HG03280 (cell line): ENCODE data around the gene PIKFYVE.
"Not testable (repeated sequence)": the region's sequence is repeated elsewhere in the genome, so short reads cannot be mapped to it uniquely, and the experiment has no call there.

ENCODE experiments used
- ATAC-seq: cut with Tn5 transposase; IDR thresholded peaks from one replicate; pipeline ENCODE4 v1.9.1; 2021; ENCODE audit warnings: mild to moderate bottlenecking, moderate library complexity; ENCODE audit not compliant: unreplicated experiment

Gene PIKFYVE

DNA sequence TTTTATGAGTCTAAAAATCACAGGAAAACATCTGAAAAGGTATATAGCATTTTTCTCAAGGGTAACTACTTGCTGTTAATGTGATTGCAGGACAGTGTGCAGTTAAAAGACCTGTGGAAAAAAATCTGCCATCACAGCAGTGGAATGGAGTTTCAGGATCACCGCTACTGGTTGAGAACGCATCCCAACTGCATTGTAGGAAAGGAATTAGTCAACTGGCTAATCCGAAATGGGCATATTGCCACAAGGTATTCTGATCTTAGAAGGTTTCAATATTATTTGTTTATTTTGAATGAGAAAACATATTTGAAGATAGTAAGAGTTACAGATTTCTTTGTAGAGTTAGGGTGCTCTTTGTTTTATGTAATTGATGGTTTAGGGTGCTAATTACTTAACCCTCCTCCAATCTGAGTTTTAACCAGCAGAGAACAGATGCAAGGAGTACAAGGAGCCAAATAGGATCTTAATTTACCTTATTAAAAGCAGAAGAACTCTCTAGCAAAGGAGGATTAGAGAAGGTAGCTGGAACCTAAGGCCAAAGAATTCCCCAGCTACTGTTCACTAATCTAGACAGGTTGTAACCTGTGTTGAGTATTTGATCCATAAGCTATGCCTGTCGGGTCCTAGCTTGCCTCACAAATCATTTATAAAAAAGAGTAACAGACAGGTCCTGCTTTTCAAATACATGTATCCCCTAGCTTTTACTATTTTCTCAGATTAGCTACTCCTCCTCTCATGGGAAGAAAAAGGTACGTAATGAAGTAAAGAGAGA is 35.0 kb downstream of the PIKFYVE start:
- no peak for ATAC-seq

DNA sequence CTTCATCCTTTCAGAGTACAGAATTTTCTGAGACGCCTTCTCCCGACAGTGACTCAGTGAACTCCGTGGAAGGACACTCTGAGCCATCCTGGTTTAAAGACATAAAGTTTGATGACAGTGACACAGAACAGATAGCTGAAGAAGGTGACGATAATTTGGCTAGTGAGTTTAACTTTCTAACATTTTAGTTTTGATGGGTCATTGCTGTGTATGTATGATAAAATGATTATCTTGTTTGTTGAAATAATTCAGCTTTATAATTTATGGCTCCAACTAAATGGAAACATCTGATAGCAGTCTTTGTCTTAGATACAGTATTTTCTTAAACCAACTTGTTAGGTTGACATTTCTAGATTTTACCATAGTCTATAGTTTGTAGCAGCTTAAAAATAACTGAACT is 38.1 kb downstream of the PIKFYVE start:
- ATAC-seq, result no peak

DNA sequence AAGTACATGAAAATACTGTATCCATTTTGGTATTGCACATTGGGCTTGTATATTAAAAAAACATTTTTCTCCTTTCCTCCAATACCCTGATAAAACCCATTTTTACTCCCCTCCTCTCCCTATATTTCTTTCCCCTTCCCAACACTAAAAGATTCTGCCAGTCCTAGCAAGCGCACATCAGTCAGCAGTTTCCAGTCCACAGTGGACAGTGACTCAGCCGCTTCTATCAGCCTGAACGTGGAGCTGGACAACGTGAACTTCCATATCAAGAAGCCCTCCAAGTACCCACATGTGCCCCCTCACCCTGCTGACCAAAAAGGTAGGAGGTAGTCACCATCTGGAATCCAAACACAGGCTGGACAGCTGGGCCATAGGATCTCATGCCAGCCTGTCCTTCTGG is 38.6 kb downstream of the PIKFYVE start:
- no peak for ATAC-seq

DNA sequence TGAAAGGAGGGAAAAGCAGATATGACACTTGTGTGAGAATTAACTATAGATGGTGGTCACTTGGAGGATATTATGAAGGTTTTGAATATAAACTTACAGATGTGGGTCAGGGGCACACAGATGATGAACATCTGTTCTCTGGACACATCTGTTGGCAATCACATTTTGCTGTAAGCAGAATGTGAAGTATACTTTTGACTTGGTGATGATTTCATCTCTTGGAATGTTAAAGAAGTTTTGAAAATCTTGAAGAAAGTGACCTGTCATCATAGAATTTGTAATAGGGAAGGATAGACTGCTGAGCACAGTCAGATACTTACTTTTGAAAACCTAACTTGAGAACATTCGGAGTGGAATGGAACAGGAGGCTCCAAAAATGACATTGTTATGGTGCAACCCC is 40.2 kb downstream of the PIKFYVE start:
- no peak for ATAC-seq

DNA sequence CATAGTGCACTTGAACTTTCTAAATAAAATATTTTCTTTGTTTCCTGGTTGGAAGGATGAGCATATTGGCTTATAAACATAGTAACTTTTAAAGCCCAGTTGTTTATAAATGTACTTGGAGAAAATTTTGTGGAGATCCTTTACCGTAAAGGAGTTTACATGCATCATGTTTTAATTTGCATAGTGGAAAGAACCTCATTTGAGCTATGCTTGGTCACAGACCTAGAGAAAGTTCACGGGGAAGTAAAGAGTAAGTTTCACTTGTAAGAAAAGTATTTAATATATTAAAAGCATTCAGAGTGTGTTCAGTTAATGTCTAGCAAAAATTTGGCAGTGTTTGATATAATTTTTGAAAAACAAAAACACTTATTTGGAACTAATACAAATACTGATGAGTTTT is 45.3 kb downstream of the PIKFYVE start:
- peak; percentile 58 for ATAC-seq

DNA sequence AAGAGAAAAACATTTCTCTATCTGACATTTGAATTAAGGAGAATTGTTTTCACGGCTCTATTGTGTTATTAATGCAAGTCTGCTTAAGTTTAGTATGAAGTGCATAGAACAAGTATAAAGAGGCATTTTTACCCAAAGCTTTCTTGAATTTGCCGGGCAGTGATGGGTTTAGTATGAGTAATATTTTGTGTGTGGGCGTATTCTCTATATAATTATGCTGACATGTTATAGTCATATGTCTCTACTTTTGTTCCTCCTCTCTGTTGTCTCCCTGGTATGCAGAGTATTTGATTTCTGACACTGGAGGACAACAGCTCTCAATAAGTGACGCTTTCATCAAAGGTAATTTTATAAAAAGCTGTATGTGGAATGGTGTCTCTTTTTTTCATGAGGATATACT is 45.9 kb downstream of the PIKFYVE start:
- ATAC-seq, result peak; percentile 50

DNA sequence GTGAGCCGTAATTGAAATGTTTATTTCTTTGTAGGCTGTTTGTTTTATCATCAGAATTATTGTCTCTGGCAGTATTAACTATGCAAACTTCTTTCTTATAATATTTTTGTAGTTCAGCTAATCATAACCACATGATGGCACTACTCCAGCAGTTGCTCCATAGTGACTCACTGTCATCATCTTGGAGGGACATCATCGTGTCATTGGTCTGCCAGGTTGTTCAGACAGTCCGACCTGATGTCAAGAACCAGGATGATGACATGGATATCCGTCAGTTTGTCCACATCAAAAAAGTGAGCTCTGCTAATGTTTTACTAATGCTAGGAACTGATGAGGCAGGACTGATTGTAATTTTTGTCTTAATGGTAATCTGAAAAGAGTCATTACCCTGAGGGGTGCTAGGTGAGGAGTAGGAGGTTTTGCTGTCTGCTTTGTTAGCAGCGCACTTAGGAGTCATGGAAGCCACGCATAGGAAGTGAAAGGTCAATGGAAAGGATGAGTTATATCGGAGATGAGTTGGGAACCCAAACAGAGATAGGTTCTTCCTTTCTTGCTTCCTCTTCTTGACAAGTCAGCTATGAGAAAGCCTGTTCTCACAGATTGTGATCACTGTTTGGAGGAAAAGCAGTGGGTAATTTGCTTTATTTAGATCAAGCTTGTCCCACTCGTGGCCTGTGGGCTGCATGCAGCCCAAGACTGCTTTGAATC is 49.2 kb downstream of the PIKFYVE start:
- ATAC-seq, result peak; percentile 58

DNA sequence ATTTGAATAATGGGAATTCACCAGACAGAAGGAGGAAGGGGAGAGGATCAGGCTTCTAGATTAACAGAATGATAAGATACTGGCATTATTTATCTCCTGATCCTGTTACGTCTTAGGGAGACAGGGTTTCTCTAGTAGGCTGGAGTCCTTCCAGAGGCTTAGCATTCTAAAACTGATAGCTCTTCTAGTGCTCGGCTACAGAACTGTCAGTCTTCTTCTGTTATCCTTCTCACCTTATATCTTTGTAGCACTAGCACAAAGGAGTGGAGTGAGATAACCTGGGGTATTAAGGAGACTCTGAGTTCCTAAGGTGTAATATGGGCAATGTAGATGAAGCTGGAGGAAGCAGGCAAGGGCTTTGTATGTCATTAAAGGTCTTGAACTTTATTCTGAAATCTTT is 52.1 kb downstream of the PIKFYVE start:
- ATAC-seq, result no peak

DNA sequence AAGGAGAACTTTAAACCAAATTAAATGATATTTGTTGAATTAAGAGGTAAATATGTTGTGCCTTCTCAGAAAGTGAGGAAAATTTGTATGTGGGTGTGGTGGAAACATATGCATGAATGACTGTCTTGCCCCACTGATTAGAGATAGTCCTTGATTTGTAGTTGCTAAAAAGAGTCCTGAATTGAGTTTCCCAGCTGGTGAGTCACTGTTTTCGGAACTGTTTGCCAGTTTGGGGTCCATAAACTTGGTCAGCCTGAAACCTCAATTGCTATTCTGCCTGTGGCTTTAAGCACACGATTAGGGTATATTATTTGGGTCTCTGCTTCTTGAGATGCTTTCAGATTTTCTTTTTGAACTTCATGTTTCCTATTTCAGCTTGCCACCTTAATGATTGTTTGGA is 53.3 kb downstream of the PIKFYVE start:
- no peak for ATAC-seq

DNA sequence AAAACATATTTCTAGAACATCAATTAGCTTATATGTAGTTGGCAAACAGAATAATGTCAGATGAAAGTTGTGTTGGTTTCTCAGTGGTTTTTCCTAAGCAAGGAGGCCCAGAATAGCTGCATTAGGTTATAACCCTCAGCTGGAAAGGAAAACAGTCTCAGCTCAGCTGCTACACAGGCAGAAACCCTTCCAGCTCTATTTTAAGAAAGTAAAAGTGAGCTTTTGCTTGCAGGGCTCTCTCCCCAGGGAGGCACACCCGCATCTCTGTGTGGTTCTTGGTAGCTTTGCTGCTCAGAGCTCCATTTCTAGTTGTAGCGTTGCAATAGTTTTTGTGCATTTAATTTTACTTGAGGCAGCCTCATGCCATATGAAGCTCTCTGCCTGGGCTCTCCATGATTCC is 54.6 kb downstream of the PIKFYVE start:
- peak; percentile 84 for ATAC-seq

DNA sequence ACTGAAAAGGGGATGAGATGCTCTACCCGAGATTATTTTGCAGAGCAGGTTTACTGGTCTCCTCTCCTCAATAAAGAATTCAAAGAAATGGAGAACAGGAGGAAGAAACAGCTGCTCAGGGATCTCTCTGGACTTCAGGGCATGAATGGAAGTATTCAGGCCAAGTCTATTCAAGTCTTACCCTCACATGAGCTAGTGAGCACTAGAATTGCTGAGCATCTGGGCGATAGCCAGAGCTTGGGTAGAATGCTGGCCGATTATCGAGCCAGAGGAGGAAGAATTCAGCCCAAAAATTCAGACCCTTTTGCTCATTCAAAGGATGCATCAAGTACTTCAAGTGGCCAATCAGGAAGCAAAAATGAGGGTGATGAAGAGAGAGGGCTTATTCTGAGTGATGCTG is 60.0 kb downstream of the PIKFYVE start:
- ATAC-seq, result no peak

DNA sequence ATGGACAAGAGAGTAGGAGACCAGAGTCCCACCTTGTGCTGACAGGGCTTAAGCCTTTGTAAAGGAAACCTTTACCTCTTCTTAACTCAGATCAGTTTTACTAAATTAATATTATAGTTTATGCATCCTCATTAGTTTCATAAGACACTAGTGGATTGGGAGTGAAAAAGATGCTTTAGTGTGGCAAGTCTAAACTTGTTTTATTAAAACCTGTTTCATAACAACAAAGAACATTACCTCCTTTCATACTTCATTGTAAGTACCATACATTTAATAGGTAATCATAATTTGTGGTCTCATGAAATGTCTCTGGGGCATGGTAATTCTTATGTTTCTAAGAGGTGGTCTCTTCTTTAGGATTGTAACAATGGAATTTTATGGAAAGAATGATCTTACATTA is 63.4 kb downstream of the PIKFYVE start:
- no peak for ATAC-seq

DNA sequence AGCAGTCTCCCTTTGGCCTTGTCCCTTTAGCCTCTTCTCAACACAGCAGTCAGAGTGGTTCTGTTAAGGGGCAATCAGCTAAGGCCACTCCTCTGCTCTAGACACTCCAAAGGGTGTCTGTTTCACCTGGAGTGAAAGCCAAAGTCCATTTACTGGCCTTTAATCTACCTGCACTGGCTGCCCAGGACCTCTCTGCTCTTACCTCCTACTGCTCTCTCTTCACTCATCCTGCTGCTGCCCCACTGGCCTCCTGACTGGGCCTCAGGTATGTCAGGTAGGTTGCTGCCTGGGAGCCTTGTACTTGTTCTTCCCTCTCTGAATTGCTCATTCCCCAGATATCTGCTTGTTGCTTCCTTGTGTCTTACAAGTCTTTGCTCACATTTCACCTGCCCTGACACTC is 68.2 kb downstream of the PIKFYVE start:
- ATAC-seq, result no peak

DNA sequence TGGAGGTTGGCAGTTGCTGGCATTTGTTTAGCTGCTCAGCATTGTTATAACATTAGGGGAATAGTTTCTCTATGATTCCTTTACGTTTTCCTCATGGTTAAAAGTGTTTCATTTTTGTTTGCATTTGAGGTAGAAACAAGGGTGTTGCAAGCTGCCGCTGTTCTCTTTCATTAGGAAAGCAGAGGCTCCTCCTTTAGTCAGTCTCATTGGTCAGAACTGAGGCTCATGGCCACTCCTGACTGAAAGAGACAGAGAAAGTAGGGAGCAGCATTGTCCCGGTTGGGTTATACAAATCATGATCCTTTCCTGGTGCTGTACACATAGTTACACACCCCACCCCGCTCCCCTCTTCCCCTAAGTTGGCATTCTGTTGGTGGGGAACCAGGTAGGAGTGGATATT is 80.7 kb downstream of the PIKFYVE start:
- no peak for ATAC-seq

DNA sequence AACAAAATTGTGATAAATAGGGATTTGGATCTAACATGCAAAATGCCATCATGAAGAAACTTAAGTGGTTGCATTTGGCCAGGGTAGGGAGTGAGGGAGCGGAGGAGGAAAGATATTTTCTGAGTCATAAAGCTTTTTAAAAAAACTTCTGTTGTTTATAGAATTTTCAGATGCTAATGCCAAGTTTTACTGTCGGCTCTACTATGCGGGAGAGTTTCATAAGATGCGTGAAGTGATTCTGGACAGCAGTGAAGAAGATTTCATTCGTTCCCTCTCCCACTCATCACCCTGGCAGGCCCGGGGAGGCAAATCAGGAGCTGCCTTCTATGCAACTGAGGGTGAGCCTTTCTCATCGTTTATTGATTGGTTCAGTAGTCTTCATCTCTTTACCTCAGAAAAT is 84.6 kb downstream of the PIKFYVE start:
- ATAC-seq, result no peak

DNA sequence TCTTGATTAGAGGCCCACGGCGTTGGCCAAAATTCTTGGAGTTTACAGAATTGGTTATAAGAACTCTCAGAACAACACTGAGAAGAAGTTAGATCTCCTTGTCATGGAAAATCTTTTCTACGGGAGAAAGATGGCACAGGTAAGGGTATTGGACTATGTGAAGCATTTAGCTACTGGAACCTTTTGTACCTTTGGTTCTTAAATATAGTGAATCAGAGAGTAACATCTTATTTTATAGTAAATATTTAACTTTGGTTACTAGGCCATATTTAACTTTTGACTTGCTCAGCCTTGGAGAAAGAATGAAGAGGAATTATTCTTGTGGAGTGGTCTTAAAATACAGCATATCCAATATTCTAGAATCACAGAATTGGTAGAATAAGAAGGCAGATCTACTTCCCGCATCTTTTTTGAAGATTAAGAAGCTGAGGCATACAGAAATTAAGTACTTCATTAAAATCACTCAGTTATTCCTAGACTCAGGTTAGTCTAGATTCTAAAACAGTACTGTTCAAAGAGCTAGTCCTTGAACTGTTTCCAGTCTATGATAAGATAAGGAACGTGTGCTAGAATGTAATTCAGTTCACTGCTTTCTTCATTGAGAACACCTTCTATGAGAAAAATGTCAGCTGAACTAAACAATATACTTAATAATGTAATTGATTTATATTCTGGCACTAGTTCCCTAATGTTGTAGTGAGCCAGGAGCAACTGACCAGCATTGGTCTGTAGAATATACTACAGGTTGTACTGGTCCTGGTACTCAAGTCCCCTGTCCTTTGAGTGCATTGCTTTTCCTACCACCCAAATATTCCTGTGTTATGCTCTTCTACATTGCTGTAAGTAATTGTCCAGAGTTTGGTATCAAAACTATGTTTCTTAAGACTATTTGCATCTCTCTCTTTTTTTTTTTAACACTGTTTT is 86.9 kb downstream of the PIKFYVE start:
- no peak for ATAC-seq

DNA sequence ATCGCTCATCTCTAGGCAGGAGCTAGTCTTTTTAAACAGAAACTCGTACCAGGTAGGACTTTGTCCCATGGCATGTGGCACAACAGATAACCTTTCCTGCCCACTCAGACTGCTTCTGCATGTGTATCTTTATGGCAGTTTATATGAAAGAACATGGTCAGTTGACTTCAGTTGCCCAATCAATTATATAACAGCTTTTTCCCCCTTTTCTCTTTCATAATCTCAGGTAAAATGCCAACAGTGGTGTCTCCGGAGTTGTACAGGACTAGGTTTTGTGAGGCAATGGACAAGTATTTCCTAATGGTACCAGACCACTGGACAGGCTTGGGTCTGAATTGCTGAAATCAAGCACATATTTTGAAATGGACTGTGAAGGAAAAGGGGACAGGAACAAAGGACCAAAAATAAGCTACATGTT is 88.9 kb downstream of the PIKFYVE start:
- no peak for ATAC-seq

DNA sequence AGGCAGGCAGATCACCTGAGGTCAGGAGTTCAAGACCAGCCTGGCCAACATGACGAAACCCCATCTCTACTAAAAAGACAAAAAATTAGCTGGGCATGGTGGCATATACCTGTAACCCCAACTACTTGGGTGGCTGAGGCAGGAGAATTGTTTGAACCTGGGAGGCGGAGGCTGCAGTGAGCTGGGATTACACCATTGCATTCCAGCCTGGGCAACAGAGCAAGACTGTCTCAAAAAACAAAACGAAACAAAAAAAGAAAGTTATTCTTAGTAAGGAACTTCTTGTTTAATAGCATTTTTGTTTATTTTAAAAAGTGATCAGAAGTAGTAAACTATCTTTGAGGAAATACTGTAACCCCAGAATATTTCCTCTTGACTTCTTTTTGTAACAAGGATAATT is 90.4 kb downstream of the PIKFYVE start:
- not testable (repeated sequence) for ATAC-seq

DNA sequence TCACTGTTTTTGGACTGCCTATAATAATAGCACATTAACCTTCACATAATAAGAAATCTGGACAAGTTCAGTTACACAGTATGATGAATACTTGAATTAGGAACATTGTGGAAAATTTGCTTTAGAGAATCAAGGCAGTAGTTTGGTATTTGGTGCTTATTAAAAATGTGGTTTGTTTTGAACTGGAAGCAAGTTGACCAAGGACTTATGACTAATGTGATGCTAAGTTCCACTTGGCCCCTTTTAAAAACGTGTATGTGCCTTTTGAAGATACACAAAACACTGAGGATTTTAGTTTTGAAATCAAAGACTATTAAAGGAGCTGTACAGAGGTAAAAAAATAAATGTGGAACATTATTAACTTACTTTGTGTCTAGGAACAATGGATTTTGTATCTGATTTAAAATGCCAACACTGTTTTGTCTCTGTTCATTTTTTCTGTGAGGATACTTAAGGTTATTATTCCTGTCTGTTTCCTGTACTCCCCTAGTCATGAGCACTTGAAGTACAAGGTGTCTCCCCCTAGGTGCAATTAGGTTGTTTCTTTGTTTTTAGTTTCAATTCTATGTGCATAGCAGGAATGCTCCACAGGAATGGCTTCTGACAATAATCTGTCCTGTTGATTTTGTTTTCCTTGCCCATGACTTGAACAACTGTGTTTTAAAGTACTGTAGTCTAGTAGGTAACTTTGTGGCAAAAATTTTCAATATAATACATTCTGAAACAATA is 91.0 kb downstream of the PIKFYVE start:
- ATAC-seq, result no peak

DNA sequence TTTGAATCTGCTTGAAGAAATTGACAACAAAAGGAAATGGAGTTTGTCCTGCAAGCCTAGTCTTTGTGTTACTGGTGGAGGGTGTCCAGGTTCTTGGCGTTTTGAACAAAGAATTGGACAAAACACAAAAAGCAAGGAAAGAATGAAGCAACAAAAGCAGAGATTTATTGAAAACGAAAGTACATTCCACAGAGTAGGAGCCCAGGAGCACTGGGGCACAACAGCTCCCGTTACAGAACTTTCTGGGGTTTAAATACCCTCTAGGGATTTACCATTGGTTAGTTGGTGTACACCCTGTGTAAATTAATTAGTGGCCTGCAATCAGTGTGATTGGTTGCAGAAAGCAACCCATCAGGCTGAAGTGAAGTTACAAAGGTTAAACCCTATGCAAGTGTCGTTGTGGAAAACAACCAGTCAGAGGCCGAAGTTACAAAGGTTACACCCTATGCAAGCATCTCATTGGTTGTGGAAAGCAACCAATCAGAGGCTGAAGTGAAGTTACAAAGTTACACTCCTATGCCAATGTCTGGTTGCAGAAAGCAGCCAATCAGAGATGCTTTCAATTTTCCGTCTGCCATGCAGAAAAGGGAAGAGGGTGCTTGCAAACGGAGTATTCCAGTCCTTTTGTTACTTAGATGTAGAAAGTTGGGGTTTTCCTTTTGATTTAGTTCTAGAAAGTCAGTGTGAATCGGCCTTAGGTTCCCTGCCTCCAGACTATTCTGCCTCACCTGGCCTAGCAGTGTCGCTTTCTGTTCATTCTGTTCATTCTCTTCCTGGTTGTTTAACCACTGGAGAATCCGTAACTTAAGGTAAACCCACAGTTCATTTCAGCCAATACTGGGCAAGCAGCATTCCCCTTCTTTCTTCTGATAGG is 92.9 kb downstream of the PIKFYVE start:
- no peak for ATAC-seq
